ENCODE measurements around the gene LFNG.

LFNG gene

DNA sequence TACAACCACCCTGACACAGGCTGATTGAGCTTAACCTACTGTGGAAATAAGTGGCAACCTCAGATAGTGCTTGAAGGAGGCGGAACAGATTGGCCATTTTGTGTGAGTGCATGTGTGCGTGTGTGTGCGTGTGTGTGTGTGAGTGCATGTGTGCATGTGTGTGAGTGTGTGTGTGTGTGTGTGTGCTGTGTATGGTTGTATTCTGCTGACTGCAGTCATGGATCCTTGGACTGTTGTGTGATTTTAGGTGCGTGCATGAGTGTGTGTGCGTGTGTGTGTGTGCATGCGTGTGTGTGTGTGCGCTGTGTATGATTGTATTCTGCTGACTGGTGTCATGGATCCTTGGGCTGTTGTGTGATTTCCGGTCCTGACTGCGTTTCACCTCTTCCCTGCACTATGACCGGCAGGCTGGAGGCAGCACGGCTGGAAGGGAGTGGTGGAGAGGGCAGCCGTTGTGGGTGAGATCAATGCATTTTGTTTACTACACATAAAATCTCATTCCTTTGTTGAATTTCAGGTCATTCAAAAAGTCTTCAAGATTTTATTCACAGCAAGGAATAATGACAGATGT, 45.5 kb downstream of the LFNG start:
- no peak for TF ChIP-seq CTCF (IDR thresholded peaks at IDR 0.05; ENCODE audit: insufficient read depth, low read depth, low read length, missing control alignments)
- no peak overlapping the region for H3K4me3 ChIP-seq (ENCODE audit: low read depth, low read length)
- DNase-seq (ENCODE audit: low read depth) = no peak

GRCh38 chr7:2566348-2566889, 46.8 kb downstream of the LFNG start:
- H3K4me3 ChIP-seq (ENCODE audit: low read depth, low read length) = no peak overlapping the region; the same call in 1 of the 2 replicates
- TF ChIP-seq CTCF (IDR thresholded peaks at IDR 0.05; ENCODE audit: insufficient read depth, low read depth, low read length, missing control alignments) = no peak
- no peak for DNase-seq (ENCODE audit: low read depth)

- peak; percentile 50 for TF ChIP-seq CTCF (IDR thresholded peaks at IDR 0.05; ENCODE audit: insufficient read depth, low read depth, low read length, missing control alignments)
- peak; percentile 93 for DNase-seq (ENCODE audit: low read depth)
- H3K4me3 ChIP-seq (ENCODE audit: low read depth, low read length) = peak overlapping the region; percentile 13
Measured at GRCh38 chr7:2566890-2567678, 47.5 kb downstream of the LFNG start.

DNA sequence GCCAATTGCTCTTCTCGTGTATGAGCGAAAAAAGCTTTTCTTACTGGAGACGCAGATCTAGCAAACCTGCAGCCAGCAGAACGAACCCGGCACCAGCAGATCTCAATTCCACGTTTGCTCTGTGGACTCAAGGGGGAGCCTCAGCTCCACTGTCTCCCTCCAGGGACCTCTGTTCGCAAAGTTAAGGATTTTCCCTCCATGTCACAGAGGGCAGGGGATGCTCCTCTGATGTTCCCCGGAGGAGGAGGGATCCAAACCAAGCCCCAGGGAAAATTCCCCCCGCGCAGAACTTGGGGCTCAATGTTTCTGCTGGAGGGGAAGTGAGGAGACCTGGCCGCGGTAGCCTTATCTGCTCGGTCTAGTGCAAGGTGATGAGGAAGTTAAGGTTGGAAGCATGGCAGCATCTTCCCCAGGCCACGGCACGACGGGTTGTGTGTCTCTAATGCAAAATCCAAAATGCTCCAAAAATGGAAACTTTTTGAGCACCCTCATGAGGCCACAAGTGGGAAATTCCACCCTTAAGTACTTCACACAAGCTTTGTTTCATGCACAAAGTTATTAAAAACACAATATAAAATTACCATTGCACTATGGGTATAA, 48.2 kb downstream of the LFNG start:
- DNase-seq (ENCODE audit: low read depth) = peak; percentile 47
- peak; percentile 31 for TF ChIP-seq CTCF (IDR thresholded peaks at IDR 0.05; ENCODE audit: insufficient read depth, low read depth, low read length, missing control alignments)
- H3K4me3 ChIP-seq (ENCODE audit: low read depth, low read length) = no peak overlapping the region

DNA sequence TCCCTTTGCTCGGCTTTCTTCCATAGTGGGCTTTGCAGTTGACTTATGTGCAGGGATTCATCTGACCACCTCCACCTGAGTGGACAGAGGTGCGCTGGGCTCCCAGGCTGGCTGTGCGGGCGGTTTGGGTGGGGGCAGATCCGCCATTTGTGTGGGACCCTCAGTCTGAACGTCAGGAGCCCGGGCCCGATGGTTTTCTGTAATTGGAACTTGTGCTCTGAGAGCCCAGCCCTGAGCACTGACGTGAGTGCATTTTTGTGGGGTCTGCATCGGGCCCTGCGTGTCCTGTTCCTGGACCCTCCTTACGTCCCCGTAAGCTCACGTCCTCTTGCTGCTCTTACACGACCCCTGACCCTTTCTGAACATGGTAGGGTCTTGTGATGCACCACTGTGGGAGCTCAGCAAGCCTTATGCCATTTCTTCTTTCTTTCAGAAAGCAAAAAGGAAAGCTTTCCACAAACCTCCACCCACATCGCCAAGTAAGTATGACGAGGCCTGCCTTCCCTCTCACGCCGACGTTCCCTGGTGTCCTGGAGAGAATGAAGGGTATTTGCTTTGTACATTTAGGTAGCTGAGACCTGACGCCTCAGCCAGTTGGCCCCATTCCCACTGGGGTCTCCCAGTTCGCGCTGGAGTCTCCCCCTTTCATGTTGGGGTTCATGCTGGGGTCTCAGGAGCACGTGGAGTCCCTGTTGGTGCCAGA, 49.1 kb downstream of the LFNG start:
- TF ChIP-seq CTCF (IDR thresholded peaks at IDR 0.05; ENCODE audit: insufficient read depth, low read depth, low read length, missing control alignments) = no peak
- no peak overlapping the region for H3K4me3 ChIP-seq (ENCODE audit: low read depth, low read length)
- DNase-seq (ENCODE audit: low read depth) = no peak

- TF ChIP-seq CTCF (IDR thresholded peaks at IDR 0.05; ENCODE audit: insufficient read depth, low read depth, low read length, missing control alignments) = no peak
- no peak for DNase-seq (ENCODE audit: low read depth)
- H3K4me3 ChIP-seq (ENCODE audit: low read depth, low read length) = no peak overlapping the region
Measured at GRCh38 chr7:2569421-2569820, 49.8 kb downstream of the LFNG start.

All from GM12865 (cell line).